GM21367 (cell line): ENCODE data around the gene RBM10.

Source experiments
- ATAC-seq: cut with Tn5 transposase; IDR thresholded peaks from one replicate; pipeline ENCODE4 v1.9.1; 2021; ENCODE audit not compliant: unreplicated experiment

The RBM10 gene

DNA sequence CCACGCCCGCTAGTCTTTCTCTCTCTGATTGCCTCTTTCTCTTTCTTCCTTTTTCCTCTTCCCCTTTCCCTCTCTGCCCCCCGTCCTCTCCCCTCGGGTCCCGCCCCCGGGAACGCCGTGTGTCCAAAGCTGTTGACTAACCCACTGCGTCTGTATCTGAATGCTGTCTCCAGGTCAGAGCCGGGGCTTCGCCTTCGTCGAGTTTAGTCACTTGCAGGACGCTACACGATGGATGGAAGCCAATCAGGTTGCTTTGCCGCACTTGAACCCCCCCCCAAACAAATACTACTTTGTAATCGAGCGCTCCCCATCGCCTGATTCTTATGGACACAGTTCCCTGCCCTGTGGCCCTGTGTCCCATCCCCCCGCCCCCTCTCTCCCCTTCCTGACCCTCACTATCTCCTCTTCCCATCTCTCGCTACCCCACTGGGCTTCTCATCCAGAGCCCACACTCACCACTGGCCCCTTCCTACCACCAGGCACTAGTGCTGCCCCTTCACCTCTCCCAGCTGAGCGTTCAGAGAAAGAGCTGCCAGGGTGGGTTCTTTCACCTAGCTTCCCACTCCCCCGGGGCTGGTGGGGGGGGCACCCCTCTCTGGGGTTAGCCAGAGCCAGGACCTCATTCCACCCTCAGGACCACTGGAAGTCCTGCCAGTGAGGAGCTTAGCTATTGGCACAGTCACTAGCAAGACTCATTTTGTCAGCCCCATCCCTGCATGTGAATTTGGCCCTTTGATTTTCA lies 30.0 kb downstream of the RBM10 start:
- no peak for ATAC-seq

DNA sequence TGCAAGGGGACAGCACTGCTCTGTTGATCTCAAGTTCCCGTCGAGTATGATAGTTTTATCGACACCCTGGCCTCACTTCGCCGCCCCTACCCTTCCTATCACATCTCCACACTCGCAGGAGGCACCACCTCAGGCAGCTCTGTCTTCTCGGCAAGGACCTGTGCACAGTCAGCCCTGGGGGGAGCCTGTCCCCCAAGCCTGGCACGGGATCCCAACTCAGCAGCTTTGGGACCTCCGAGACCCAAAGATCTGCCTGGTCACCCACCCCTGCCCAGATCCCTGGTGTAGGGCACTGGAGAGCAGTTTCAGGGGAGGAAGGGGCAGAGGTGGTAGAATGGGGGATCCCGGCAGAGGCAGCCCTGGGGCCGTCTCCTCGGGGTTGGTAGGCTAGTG lies 30.6 kb downstream of the RBM10 start:
- no peak for ATAC-seq

DNA sequence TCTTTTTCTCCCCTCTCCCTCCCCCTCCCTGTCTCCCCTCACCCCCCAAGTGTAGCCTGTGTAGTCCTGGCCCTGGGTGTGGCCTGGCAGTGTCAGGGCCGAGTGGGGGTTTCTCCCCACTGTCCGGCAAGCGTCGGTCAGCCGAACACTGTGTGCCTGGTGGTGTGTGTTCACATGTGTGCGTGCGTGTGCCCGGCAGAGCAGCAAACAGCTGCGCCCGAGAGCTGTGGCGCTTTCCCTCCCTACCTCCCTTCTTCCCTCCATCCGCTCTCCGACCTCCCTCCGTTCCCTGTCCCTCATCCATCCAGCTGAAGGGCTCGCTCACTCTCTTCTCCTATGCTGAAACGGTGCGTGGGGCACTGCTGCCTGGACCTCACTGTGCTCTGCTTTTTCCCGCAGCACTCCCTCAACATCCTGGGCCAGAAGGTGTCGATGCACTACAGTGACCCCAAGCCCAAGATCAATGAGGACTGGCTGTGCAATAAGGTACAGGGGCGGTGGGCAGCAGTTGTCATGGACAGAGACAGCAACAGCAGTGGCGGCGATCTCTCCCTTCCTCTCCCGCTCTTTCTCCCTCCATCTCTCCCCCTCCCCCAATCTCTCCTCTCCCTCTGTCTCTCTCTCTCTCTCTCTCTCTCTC lies 31.2 kb downstream of the RBM10 start:
- ATAC-seq: no peak

DNA sequence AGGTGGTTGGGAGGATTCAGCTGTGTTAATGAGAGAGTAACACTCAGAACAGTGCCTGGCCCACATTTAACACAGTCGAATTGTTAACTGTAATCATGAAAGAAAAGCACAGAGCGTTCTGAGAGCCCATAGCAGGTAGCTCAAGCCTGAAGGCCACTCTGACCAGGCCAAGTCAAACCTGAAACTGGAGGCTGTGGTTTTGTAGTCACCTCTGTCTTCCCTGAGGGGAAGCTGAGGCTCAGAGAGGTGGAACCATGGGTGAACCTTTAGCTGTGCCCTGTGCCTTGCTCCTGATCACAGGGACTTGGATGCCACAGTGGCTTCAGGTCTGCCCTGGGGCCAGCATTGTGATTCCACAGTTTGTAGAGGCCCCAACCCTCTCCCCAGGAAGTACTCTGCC lies 32.1 kb downstream of the RBM10 start:
- no peak for ATAC-seq

DNA sequence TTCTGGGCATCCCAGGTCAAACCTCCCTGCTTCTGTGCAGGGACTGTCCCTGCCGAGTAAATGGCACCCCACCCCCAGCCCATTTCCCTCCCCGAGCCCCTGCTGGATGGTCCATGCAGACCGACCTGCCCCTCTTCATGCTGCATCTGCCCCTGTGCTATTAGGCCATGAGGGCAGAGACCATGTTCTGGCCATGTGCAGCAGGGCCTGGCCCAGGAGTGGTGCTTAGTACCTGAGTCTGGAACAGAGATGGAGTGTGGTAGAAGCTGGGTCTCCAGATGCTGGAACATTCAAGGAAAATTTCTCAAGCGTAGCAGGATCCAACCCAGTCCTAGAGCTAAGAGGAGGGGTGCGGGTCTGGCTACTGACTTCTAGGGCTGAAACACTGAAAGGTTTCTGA lies 33.3 kb downstream of the RBM10 start:
- ATAC-seq: no peak

DNA sequence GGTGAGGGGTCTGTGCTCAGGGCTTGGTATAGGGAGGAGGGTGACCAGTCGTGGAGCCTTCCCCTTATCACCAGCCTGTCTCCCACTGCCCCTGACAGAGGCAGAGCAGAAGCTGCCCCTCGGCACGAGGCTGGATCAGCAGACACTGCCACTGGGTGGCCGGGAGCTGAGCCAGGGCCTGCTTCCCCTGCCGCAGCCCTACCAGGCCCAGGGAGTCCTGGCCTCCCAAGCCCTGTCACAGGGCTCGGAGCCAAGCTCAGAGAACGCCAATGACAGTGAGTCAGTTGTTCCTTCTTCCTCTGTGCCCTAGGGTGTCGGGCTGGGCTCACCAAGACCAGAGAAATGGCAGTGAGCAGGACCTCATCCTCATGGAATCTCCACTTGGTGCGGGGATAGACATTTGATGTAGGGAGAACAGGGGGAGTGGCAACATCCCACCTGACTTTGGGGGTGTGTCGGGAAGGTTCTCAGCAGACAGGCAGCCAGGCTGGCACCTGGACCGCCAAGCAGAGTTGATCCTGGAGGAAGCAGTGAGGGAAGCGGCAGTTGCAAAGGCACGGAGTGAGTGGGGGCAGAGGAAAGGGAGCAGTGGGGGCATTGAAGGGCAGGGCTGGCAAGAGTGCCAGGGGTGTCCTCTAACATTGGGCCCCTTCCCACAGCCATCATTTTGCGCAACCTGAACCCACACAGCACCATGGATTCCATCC lies 34.4 kb downstream of the RBM10 start:
- no peak for ATAC-seq

DNA sequence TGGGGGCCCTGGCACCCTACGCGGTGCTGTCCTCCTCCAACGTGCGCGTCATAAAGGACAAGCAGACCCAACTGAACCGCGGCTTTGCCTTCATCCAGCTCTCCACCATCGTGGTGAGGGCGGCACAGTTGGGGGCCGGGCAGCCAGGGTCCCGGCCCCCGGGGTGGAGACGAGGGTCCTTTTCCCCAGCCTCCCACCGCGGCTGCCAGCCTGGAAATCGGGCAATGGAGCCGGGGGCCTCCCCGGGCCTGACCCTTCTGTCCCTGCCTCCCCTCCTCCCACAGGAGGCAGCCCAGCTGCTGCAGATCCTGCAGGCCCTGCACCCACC lies 34.9 kb downstream of the RBM10 start:
- ATAC-seq: no peak

DNA sequence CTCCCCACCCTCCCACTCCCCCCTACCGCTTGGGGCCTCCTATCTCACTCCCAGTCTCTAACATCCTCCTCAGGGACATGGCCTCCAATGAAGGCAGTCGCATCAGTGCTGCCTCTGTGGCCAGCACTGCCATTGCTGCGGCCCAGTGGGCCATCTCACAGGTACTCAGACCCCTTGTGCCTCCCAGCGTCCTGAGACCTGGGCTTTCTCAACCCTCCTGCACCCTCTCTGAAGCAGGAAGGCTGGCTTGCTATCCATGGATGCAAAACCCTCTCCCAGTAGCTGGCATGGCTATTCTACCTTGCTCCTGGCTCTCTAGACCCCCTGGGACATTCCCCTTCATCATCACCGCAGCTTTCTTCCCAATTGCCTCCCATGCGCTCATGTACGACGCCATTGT lies 35.3 kb downstream of the RBM10 start:
- ATAC-seq: no peak

DNA sequence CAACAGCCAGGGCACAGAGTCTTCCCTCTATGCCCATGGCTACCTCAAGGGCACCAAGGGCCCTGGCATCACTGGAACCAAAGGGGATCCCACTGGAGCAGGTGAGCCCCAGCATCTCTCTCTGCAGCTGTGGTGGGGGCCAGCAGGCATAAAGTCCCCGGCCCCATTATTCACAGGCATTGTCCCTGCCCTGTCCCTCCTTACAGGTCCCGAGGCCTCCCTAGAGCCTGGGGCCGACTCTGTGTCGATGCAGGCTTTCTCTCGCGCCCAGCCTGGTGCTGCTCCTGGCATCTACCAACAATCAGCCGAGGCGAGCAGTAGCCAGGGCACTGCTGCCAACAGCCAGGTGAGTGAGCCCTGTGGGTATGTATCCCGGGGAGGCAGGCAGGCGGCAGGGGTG lies 36.3 kb downstream of the RBM10 start:
- no peak for ATAC-seq

DNA sequence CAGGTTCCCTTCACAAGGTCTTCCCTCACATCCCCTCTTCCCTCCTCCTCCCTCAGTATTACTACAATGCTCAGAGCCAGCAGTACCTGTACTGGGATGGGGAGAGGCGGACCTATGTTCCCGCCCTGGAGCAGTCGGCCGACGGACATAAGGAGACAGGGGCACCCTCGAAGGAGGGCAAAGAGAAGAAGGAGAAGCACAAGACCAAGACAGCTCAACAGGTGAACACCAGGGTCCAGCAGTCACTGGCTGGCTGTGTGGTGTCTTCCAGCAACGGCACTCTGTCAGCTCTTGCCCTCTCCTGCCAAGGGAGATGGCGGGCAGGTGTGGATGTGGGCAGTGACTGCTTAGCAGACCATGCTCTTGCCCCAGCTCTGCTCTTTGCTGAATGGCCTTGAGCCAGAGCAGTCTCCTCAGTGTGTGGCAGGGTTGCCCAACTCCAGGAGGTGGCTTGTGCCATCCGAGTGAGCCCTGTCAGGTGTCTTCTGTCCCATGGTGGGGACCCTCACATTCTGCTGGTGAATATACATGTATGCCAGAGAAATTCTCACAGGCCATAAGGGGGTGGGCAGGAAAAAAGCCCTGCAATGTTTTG lies 37.2 kb downstream of the RBM10 start:
- ATAC-seq: no peak

DNA sequence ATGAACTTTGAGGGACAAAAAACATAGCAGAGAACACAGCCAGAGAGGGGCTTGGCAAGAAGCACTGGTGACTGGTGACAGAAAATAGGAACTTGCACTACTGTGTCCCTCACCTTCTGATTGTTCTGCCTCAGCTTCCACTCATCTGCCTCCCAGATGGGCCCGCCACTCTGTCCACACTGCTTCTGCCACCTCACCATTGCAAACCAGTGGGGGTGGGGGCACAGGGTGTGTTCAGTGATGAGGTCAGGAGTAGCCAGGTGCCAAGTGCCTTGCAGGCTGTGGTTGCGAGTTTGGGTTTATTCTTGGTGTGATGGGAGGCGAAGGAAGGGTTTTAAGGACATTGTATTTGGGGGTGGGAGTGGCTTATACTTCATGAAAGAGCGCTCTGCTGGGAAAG lies 39.5 kb downstream of the RBM10 start:
- no peak for ATAC-seq

DNA sequence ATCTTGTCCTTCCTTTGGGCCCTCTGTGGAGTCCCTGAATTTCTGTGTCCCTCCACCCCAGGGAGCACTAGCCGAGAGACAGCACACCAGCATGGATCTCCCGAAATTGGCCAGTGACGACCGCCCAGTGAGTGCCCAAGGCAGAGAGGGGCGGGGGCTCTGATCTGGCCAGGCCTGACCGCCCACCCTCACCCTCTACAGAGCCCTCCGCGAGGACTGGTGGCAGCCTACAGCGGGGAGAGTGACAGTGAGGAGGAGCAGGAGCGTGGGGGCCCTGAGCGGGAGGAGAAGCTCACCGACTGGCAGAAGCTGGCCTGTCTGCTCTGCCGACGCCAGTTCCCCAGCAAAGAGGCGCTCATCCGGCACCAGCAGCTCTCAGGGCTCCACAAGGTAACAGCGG lies 40.2 kb downstream of the RBM10 start:
- ATAC-seq: no peak

DNA sequence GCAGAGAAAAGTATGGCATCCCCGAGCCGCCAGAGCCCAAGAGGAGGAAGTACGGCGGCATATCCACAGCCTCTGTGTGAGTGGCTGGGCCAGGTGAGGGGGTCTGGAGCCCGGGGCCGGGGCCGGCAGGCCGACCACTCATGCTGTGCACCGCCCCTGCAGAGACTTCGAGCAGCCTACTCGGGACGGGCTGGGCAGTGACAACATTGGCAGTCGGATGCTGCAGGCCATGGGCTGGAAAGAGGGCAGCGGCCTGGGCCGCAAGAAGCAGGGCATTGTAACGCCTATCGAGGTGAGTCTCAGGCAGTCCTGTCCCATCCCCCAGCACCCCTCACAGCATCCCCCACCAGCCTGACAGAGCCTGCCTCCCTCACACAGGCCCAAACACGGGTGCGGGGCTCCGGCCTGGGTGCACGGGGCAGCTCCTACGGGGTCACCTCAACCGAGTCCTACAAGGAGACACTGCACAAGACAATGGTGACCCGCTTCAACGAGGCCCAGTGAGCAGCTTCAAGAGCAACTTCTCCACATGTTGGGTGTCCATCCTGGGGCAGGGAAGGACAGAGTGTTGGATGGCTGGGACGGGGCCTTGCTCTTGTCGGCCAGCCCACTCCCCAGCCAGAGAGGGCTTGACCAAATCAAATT lies 41.2 kb downstream of the RBM10 start:
- ATAC-seq: no peak

DNA sequence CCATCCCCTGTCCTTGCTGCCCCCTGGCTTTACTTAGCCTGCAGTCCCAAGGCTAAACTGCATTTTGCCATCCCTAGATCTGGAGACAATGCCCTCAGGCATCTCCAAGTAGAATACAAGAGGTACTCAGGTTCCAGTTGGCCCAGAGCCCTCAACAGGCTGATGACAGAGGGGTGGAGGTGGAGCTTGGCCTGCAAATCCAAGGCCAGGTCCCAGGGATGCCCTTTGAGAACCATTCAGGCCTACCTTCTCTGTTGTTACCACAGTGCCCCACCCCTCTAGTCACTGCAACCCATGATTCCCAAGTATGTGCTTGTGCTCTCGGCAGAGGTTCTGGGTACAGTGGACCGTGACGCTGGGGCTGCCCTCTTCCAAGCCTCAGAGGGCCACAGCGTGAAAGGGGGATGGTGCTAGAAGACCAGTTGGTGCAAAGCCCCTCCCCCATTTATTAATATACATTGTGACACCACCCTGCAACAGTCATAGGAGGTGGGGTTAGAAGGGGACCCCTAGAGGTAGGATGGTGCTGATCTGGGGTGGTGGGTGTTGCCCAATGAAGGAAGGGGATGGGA lies 42.2 kb downstream of the RBM10 start:
- ATAC-seq: no peak

DNA sequence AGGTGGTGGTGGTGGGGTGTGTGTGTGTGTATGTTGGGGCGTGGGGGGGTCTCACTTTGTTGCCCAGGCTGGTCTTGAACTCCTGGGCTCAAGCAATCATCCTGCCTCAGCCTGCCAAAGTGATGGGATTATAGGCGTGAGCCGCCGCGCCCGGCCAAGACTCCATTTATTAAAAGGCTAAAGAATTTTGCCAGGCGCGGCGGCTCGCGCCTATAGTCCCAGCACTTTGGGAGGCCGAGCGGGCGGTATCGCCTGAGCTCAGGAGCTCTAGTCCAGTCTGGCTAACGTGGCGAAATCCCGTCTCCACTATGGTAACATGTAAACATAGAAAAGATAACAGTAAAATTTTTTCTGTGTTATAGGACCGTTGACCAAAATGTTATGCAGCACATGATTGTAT lies 44.9 kb downstream of the RBM10 start:
- no peak for ATAC-seq

DNA sequence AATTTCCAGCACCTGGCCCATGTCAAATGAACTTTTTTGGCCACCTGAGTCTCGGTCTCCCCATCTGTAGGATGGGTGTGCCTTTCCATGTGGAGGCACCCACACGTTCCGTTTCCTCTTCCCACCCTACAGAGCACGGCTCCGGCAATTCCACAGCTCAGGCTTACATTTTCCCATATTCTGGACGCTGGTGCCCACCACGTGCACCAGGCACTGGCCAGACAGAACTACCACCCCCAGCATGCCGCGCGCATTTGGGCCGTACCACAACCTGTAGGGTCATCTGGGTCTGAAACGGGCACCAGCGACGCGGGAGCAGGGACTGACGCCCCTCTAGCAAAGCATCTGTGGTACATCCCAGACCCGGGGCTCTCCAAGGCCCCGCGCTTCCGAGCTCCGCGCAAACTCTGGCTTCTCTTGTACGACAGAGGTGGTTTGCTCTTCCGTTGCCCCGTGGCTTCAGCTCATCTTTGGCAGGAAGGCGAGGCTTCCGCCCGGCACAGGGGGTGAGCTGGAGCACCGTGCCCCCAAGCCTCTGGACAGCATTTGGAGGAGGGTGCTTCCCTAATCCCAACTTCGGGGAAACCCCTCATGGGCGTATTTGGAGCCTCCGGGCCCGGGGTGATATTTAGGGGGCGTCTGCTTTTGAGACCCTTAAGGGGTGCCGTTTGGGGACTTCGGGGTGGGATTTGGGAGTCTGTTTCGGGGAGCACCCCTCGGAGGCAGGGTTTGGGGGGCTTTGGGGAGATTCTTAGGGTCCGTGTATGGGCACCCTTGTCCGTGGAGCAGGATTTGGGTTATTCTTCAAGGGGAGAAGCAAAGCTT lies 45.6 kb downstream of the RBM10 start:
- peak; percentile 46 for ATAC-seq

DNA sequence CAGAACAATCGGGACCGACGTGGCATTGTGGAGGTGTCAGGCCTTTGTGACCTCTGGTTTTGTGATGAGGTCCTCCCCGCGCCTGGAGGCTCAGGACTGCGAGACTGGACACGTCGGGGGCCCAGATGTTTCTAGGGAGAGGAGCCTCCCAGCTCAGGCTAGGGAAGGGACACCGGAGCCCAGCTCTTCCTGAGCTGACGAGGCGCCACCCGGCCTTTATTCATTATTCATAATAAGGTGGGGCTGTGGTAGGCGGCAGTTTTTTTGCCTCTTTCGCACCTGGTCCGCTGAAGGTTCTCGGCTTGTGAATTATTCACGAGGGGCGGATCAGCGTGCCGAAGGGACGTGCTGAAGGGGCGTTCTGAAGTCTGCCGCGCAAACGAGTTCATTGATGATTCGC lies 46.3 kb downstream of the RBM10 start:
- ATAC-seq: no peak

DNA sequence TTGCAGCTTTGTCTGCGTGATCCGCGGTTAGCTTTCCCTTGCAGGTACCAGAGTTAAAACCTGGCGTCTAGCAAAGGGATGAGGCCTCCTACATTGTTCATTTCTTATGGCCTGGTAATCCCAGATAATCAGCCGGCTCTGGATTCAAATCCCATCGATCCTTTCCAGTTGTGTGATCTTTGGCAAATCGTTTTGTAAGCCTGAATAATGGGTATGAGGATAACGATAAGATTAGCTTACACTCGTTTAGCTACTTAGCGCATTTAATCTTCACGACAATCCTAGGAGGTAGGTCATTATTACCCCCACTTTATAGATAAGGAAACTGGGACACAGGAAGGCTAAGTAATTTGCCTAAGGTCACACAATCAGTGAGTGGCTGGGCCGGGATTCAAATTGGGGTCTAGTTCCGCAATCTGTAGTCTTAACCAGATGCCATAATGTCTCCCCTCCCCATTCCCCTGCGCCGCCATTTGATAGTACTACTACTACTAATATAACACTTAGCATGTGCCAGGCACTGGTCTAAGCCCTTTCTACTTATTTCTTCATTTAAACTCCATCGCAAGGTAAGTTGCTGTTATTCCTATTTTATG lies 46.9 kb downstream of the RBM10 start:
- ATAC-seq: no peak

DNA sequence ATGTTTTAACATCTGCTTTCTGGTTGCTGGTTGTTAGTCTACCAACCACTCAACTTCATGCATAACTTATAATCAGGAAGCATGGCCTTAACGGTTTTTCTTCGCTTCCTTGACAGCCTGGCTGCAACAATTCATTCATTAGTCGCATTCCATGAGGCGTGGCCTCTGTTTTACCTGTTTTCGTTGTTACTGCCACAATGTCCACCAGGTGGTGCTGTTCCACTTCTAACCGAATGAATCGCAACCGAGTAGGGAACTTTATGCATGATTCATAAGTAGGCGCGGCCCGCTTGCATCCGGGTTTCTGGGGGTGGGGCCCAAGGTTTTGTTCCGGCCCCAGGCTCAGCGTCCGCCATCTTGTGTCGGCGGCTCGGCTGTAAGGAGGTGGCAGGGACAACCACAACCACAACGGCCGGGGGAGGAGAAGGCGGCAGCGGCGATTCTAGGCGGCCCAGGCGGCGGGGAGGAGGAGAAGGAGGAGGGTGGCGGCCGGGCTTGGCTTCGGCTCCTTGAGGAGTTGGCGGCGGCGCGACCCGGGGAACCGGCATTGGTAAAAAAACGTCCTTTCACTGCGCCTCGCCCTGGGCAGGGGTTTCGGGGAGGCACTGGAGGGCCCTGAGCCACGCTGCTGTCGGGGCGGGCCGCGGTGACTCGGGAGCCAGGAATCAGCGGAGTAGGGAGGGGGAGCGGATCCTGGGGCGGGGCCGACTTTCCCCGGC lies 48.6 kb downstream of the RBM10 start, which contains the start of gene UBA1:
Gene UBA1 (plus strand): TSS at position 355 of the 719 bp plus-strand sequence. CDS start 4,974 bp downstream, outside the sequence.
- peak; percentile 44 for ATAC-seq
